Measurements from ENCODE around the gene TNNC2.

The TNNC2 gene

DNA sequence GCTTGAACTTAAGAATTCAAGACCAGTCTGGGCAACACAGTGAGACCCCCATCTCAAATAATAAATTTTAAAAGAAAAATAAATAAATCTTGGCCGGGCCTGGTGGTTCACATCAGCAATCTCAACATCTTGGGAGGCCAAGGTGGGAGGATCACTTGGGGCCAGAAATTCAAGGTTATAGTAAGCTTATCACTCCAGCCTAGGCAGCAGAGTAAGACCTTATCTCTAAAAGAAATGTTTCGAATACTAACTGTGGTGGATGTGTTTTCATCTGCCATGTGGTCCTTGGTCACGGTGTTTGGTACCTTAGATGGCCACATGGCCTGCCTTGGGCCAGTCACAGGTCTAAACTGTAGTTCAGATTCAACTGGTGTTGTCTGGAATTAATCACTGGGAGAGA is 8.9 kb downstream of the TNNC2 start:
- ChIA-PET POLR2A (no interaction called here), CTCF (interaction anchor here (1.3 to 3.8 kb wide), 2 partner anchors 19 to 196 kb away, joined by 3 to 19 read pairs; no protein-coding TSS in a partner anchor)
- no peak for DNase-seq (ENCODE audit: extremely low spot score)

DNA sequence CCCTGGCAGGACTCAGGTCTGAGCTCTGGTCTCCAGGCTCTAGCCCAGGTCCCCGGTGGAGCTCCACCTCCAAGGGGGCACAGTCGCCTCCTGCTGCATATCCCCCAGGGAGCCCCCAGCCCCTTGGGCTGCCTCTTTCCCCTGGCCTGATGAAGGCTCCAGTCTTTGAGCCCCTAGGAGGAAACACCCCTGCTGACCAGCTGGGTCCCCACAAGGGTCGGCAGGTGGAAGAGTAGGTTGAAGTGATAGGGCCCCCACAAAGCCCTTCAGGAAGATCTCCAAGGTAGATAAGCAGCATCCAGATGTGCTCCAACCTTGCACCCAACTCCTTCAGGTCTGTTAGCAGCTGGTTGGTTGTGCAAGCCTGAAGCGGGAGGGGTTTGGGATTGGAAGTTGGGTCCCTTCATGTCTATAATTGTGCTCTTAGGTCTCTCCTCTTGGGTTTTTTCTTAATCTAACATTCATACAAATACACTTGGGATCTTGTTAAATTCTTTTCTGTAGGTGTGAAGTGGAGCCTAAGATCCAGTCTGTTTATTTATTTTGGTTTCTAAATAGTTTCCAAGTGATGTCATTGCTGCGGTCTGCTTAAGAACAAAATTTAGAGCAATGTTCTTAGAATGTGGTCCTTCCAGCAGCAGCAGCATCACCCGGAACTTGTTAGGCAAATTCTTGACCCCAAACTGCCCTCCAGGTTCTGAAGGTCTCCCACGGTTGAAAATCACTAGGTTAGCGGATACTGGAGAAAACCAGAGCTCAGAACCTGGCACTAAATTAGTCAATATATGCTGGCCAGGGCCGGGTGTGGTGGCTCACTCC is 9.5 kb downstream of the TNNC2 start:
- CTCF ChIA-PET: interaction anchor here (0.9 to 3.8 kb wide), 5 partner anchors 13 to 197 kb away, joined by 3 to 19 read pairs (median 3); partner anchors contain the start of genes ACOT8 and ZSWIM3
- DNase-seq (ENCODE audit: extremely low spot score): no peak
- POLR2A ChIA-PET: interaction anchor here (0.6 kb wide), 1 partner anchor 11 kb away, joined by 3 read pairs; no protein-coding TSS in a partner anchor
- TF ChIP-seq, protein P1, sequence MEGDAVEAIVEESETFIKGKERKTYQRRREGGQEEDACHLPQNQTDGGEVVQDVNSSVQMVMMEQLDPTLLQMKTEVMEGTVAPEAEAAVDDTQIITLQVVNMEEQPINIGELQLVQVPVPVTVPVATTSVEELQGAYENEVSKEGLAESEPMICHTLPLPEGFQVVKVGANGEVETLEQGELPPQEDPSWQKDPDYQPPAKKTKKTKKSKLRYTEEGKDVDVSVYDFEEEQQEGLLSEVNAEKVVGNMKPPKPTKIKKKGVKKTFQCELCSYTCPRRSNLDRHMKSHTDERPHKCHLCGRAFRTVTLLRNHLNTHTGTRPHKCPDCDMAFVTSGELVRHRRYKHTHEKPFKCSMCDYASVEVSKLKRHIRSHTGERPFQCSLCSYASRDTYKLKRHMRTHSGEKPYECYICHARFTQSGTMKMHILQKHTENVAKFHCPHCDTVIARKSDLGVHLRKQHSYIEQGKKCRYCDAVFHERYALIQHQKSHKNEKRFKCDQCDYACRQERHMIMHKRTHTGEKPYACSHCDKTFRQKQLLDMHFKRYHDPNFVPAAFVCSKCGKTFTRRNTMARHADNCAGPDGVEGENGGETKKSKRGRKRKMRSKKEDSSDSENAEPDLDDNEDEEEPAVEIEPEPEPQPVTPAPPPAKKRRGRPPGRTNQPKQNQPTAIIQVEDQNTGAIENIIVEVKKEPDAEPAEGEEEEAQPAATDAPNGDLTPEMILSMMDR (IDR thresholded peaks at IDR 0.05; ENCODE audit: control extremely low read depth, extremely low read depth, low read depth, missing control alignments): no peak

More for the DNA sequence above, 8.9 kb downstream of the TNNC2 start:
- TF ChIP-seq, protein P1 (IDR thresholded peaks at IDR 0.05; ENCODE audit: control extremely low read depth, extremely low read depth, low read depth, missing control alignments): no peak

DNA sequence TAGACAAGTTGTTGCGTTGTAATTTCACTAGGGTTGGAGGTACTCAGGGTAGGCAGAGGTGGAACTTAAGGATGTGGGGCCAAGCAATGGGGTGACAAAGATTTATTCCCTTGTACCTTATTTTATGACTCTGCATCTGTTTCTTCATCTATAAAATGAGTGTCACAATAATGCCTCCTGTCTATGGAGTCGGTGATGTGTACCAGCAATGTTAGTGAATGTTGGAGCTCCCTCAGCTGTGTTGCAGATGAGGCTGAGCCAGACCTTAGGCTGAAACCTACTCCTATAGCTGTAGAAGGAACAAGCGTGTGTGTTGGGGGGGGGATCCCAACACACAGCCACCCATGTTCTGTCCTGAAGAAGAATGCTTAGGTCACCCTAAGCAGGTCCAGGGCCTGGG is 10.2 kb downstream of the TNNC2 start:
- DNase-seq (ENCODE audit: extremely low spot score): no peak
- TF ChIP-seq, protein P1 (IDR thresholded peaks at IDR 0.05; ENCODE audit: control extremely low read depth, extremely low read depth, low read depth, missing control alignments): no peak
- CTCF ChIA-PET: interaction anchor here (0.9 to 3.8 kb wide), 5 partner anchors 13 to 198 kb away, joined by 3 to 19 read pairs (median 3); partner anchors contain the start of genes ACOT8 and ZSWIM3
- POLR2A ChIA-PET: interaction anchor here (0.6 kb wide), 1 partner anchor 12 kb away, joined by 3 read pairs; no protein-coding TSS in a partner anchor

DNA sequence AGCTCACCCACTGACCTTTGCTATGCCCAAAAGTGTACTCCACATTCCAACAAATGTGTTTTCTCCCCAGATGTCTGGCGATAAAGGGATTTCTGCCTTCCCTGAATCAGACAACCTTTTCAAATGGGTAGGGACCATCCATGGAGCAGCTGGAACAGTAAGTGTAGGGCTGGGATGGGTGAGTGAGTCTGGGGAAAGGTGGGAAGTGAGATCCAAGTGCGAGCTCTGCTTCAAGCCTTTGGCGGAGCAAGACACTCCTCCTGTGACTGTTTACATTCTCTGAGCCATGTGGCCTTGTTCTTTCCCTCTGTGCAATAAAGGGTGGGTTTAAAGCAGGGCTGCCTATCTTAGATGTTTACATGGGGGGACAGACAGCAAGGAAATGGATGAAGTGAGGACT is 12.8 kb downstream of the TNNC2 start:
- DNase-seq (ENCODE audit: extremely low spot score): no peak
- TF ChIP-seq, protein P1 (IDR thresholded peaks at IDR 0.05; ENCODE audit: control extremely low read depth, extremely low read depth, low read depth, missing control alignments): no peak
- ChIA-PET CTCF (interaction anchor here (2.2 kb wide), 1 partner anchor 14 kb away, joined by 7 read pairs; no protein-coding TSS in a partner anchor), POLR2A (interaction anchor here (0.6 kb wide), 1 partner anchor 77 kb away, joined by 3 read pairs; no protein-coding TSS in a partner anchor)

DNA sequence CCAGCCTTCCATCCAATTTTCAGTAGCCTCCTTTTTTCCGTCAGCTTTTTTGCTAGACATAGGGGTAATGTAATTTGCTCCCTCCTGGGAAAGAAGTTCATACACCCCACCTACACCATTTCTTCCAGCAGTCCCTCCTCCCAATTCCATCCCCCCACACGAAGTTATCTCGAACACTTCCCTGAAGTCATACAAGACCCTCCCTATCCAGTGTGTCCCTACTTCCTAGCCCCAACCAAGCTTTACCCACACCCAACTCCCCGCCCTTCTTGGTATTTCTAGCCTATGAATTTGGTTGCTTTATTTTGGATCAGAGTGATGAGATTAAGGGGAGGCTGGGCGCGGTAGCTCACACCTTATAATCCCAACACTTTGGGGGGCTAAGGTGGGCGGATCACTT is 13.6 kb downstream of the TNNC2 start:
- TF ChIP-seq, protein P1 (IDR thresholded peaks at IDR 0.05; ENCODE audit: control extremely low read depth, extremely low read depth, low read depth, missing control alignments): no peak
- ChIA-PET POLR2A (interaction anchor here (1.2 kb wide), 1 partner anchor 17 kb away, joined by 3 read pairs; no protein-coding TSS in a partner anchor), CTCF (interaction anchor here (0.5 to 2.2 kb wide), 4 partner anchors 13 to 440 kb away, joined by 3 to 7 read pairs (median 3); no protein-coding TSS in a partner anchor)
- DNase-seq (ENCODE audit: extremely low spot score): no peak

DNA sequence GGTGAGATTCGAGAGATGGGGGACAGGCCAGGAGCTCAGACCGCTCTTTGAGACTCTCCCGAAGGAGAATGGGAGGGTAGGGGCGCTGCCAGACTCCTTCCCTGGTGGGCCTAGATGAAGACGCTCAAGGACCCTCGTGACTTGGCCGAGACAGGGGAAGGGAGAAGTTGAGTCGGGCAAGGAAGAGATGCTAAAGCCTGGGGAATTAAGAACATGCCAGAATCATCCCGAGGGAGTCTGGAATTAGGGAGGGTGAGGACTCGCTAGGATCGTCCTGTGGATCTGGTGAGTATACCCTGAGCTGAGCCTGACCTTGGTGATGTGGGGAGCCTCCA is 14.1 kb downstream of the TNNC2 start:
- no peak for DNase-seq (ENCODE audit: extremely low spot score)
- ChIA-PET POLR2A (interaction anchor here (1.2 kb wide), 1 partner anchor 17 kb away, joined by 3 read pairs; no protein-coding TSS in a partner anchor), CTCF (interaction anchor here (0.5 to 2.2 kb wide), 4 partner anchors 13 to 439 kb away, joined by 3 to 7 read pairs (median 3); no protein-coding TSS in a partner anchor)
- TF ChIP-seq, protein P1 (IDR thresholded peaks at IDR 0.05; ENCODE audit: control extremely low read depth, extremely low read depth, low read depth, missing control alignments): no peak
